H1 (cell line): Measurements from ENCODE around the gene SNX2. TPM values are rescaled to one million over a fixed set of nuclear protein-coding genes. Genes with fewer than 3 reads are reported as not detected.
A peak's percentile ranks its signal among the peaks of the same experiment; 100 is the strongest.

Experiments
- CTCF ChIA-PET: fragments of 300-600 bp; sonication (Branson Sonifier 250); formaldehyde crosslinking; loops from one replicate; lab custom pipeline; 2021; ENCODE audit not compliant: partially characterized antibody; lab: Charles Lee
- POLR2A ChIA-PET: fragments of 300-600 bp; sonication (Branson Sonifier 250); formaldehyde crosslinking; loops from one replicate; lab custom pipeline; 2021; ENCODE audit warnings: inconsistent platforms; ENCODE audit not compliant: partially characterized antibody; lab: Charles Lee
- DNase-seq, 2 experiments: peaks; one replicate each; pipeline versions ENCODE4 v3.0.0 to v3.0.0-alpha.2; 2010 to 2022; ENCODE audit warnings: low spot score in 2 of 2, low read depth in 1 of 2, mixed read lengths in 1 of 2
- FAIRE-seq: peaks from 2 replicates; lab custom pipeline; 2011; peaks lifted over from hg19 to GRCh38; lab: Jason Lieb, UNC
- H2AFZ ChIP-seq: 2 replicates; pipeline ENCODE4 v1.8.1; 2012; ENCODE audit warnings: low read length, inconsistent platforms
- H2AK5ac ChIP-seq: 2 replicates; pipeline ENCODE4 v1.6.1; 2013; ENCODE audit warnings: low read depth, low read length
- H2BK120ac ChIP-seq: replicated peaks from 2 replicates; pipeline ENCODE3; 2013; ENCODE audit warnings: low read depth, low read length, inconsistent platforms
- H2BK12ac ChIP-seq: 2 replicates; pipeline ENCODE4 v1.6.1; 2013; ENCODE audit warnings: low read depth, low read length
- H2BK15ac ChIP-seq: 2 replicates; pipeline ENCODE4 v1.6.1; 2013; ENCODE audit warnings: low read length
- H2BK20ac ChIP-seq: 2 replicates; pipeline ENCODE4 v1.6.1; 2013; ENCODE audit warnings: low read length
- H2BK5ac ChIP-seq: 2 replicates; pipeline ENCODE4 v1.6.1; 2013; ENCODE audit warnings: low read depth, low read length
- H3K14ac ChIP-seq: 2 replicates; pipeline ENCODE4 v1.6.1; 2013; ENCODE audit warnings: inconsistent platforms; ENCODE audit not compliant: insufficient read length
- H3K18ac ChIP-seq: 2 replicates; pipeline ENCODE4 v1.6.1; 2013; ENCODE audit warnings: low read length; ENCODE audit errors: extremely low read depth
- H3K23ac ChIP-seq: 2 replicates; pipeline ENCODE4 v1.6.1; 2013; ENCODE audit warnings: inconsistent platforms; ENCODE audit not compliant: insufficient read length
- H3K23me2 ChIP-seq: 2 replicates; pipeline ENCODE4 v1.6.1; 2013; ENCODE audit warnings: low read depth, low read length
- H3K27ac ChIP-seq: 2 replicates; pipeline ENCODE4 v1.6.1; 2011; ENCODE audit warnings: low read depth, low read length, inconsistent platforms
- H3K27me3 ChIP-seq, 4 experiments: replicated peaks in 1 of 4; 1 replicate in 1 of 4; 2 replicates in 3 of 4; pipeline versions ENCODE4 v1.6.1 to v1.8.1; 2011 to 2013; ENCODE audit warnings: low read length in 3 of 4, mild to moderate bottlenecking in 3 of 4, inconsistent platforms in 2 of 4, mixed read lengths in 2 of 4, moderate library complexity in 1 of 4; ENCODE audit not compliant: control insufficient read depth in 3 of 4, insufficient read depth in 3 of 4; ENCODE audit errors: extremely low read depth in 1 of 4
- H3K36me3 ChIP-seq, 4 experiments: 2 replicates each; pipeline versions ENCODE4 v1.6.1 to v1.8.1; 2011 to 2013; ENCODE audit warnings: mild to moderate bottlenecking in 4 of 4, low read length in 3 of 4, moderate library complexity in 2 of 4, control low read depth in 1 of 4, inconsistent platforms in 1 of 4; ENCODE audit not compliant: insufficient read depth in 4 of 4, control insufficient read depth in 2 of 4
- H3K4ac ChIP-seq: replicated peaks from 2 replicates; pipeline ENCODE3; 2013; ENCODE audit warnings: low read length, low read depth, mixed read lengths, inconsistent platforms; ENCODE audit not compliant: insufficient read length
- H3K4me1 ChIP-seq, 4 experiments: replicated peaks in 1 of 4; 1 replicate in 1 of 4; 2 replicates in 3 of 4; pipeline versions ENCODE4 v1.6.1 to v1.8.1; 2011 to 2013; ENCODE audit warnings: low read length in 3 of 4, inconsistent platforms in 2 of 4, mixed read lengths in 1 of 4; ENCODE audit not compliant: insufficient read depth in 4 of 4, control insufficient read depth in 3 of 4
- H3K4me2 ChIP-seq, 2 experiments: 2 replicates each; pipeline versions ENCODE4 v1.6.1 to v1.8.1; 2011 to 2013; ENCODE audit warnings: low read depth in 2 of 2, low read length in 2 of 2, control low read depth in 1 of 2, inconsistent platforms in 1 of 2, mild to moderate bottlenecking in 1 of 2; ENCODE audit not compliant: insufficient read depth in 1 of 2
- H3K4me3 ChIP-seq, 4 experiments: fragments of 200-600, 300-600 bp in 1 of 4; sonication (generic), shearing (Covaris generic), sonication (Bioruptor Twin) in 1 of 4; 2 replicates each; pipeline versions ENCODE4 v1.5.1 to v1.8.1; 2011 to 2016; ENCODE audit warnings: low read length in 4 of 4, low read depth in 3 of 4, control low read depth in 2 of 4, inconsistent platforms in 2 of 4, mild to moderate bottlenecking in 2 of 4, mixed read lengths in 1 of 4, moderate library complexity in 1 of 4; ENCODE audit not compliant: insufficient read depth in 2 of 4; ENCODE audit errors: extremely low read depth in 1 of 4
- H3K56ac ChIP-seq: replicated peaks from 2 replicates; pipeline ENCODE3; 2013; ENCODE audit warnings: low read depth, mild to moderate bottlenecking, mixed read lengths, low read length, inconsistent platforms; ENCODE audit not compliant: insufficient read length
- H3K79me1 ChIP-seq: 2 replicates; pipeline ENCODE4 v1.6.1; 2013; ENCODE audit warnings: low read depth, low read length, control low read depth
- H3K79me2 ChIP-seq, 2 experiments: 2 replicates each; pipeline versions ENCODE4 v1.6.1 to v1.8.1; 2012 to 2013; ENCODE audit warnings: low read length in 2 of 2, mild to moderate bottlenecking in 2 of 2, inconsistent platforms in 1 of 2; ENCODE audit not compliant: insufficient read depth in 2 of 2, control insufficient read depth in 1 of 2
- H3K9ac ChIP-seq, 4 experiments: replicated peaks in 1 of 4; 1 replicate in 1 of 4; 2 replicates in 3 of 4; pipeline versions ENCODE4 v1.6.1 to v1.8.1; 2011 to 2013; ENCODE audit warnings: low read depth in 3 of 4, low read length in 3 of 4, control low read depth in 2 of 4, mild to moderate bottlenecking in 2 of 4, moderate library complexity in 2 of 4, inconsistent platforms in 1 of 4; ENCODE audit errors: extremely low read depth in 1 of 4
- H3K9me3 ChIP-seq, 2 experiments: 2 replicates each; pipeline versions ENCODE4 v1.6.1 to v1.8.1; 2012 to 2013; ENCODE audit warnings: mild to moderate bottlenecking in 2 of 2, moderate library complexity in 2 of 2, control low read depth in 1 of 2, inconsistent platforms in 1 of 2, low read depth in 1 of 2, low read length in 1 of 2, mixed read lengths in 1 of 2; ENCODE audit not compliant: insufficient read depth in 2 of 2
- H4K20me1 ChIP-seq, 2 experiments: replicated peaks in 1 of 2; 2 replicates each; pipeline versions ENCODE3 to v1.8.1; 2011 to 2013; ENCODE audit warnings: inconsistent platforms in 2 of 2, low read length in 2 of 2, mild to moderate bottlenecking in 1 of 2; ENCODE audit not compliant: insufficient read depth in 2 of 2, control insufficient read depth in 1 of 2
- H4K5ac ChIP-seq: 2 replicates; pipeline ENCODE4 v1.6.1; 2013; ENCODE audit warnings: low read length, low read depth, mixed read lengths, inconsistent platforms; ENCODE audit not compliant: insufficient read length
- H4K8ac ChIP-seq: 2 replicates; pipeline ENCODE4 v1.8.0; 2013; ENCODE audit warnings: mild to moderate bottlenecking, moderate library complexity, low read length, inconsistent platforms; ENCODE audit not compliant: insufficient read depth; ENCODE audit errors: extremely low read depth
- H4K91ac ChIP-seq: replicated peaks from 2 replicates; pipeline ENCODE3; 2013; ENCODE audit warnings: low read length, mixed read lengths, inconsistent platforms; ENCODE audit not compliant: insufficient read length
- ASH2L ChIP-seq: fragments of 200-600, 300-600 bp; sonication (generic); IDR thresholded peaks from one replicate; pipeline ENCODE4 v1.7.1; 2017; ENCODE audit warnings: low read length
- CHD1 ChIP-seq: IDR thresholded peaks from 2 replicates; pipeline ENCODE4 v1.6.1; 2012; ENCODE audit warnings: low read depth, low read length, improper control_type of control experiment
- CHD2 ChIP-seq: IDR thresholded peaks from 2 replicates; pipeline ENCODE4 v1.6.1; 2012; ENCODE audit warnings: low read length, improper control_type of control experiment
- FOSL1 ChIP-seq: IDR thresholded peaks from 2 replicates; pipeline ENCODE4 v1.6.1; 2011; ENCODE audit warnings: mild to moderate bottlenecking, low read depth, low read length, moderate library complexity; ENCODE audit not compliant: insufficient read depth
- GTF2F1 ChIP-seq: IDR thresholded peaks from 2 replicates; pipeline ENCODE4 v1.6.1; 2012; ENCODE audit warnings: low read depth, low read length, improper control_type of control experiment, borderline replicate concordance
- JUND ChIP-seq: IDR thresholded peaks from 2 replicates; pipeline ENCODE4 v1.6.1; 2011; ENCODE audit warnings: mild to moderate bottlenecking, improper control_type of control experiment, low read length
- MAX ChIP-seq: IDR thresholded peaks from 2 replicates; pipeline ENCODE4 v1.6.1; 2012; ENCODE audit warnings: inconsistent platforms
- RBBP5 ChIP-seq: IDR thresholded peaks from 2 replicates; pipeline ENCODE4 v1.7.1; 2012; ENCODE audit warnings: low read depth, mild to moderate bottlenecking, inconsistent platforms, low read length, moderate library complexity, borderline replicate concordance
- RFX5 ChIP-seq: IDR thresholded peaks from 2 replicates; pipeline ENCODE4 v1.6.1; 2011; ENCODE audit warnings: low read depth, low read length, improper control_type of control experiment, borderline replicate concordance
- SRF ChIP-seq: IDR thresholded peaks from 2 replicates; pipeline ENCODE4 v1.6.1; 2011; ENCODE audit warnings: mild to moderate bottlenecking, low read depth, low read length, moderate library complexity
- SUZ12 ChIP-seq: fragments of 200-600 bp; sonication (generic); IDR thresholded peaks from 2 replicates; pipeline ENCODE4 v1.6.1; 2012; ENCODE audit warnings: mild to moderate bottlenecking, inconsistent platforms, low read length, moderate library complexity, mixed read lengths
- ZNF274 ChIP-seq: IDR thresholded peaks from 2 replicates; pipeline ENCODE4 v1.7.0; 2012; ENCODE audit warnings: low read length, borderline replicate concordance; ENCODE audit errors: extremely low read depth
- WGBS, 2 experiments: shearing (Covaris generic) in 1 of 2; methylation state at CpG; one replicate each; pipeline versions ENCODE4 v1.1.6 to v1.1.7; 2013 to 2015; ENCODE audit warnings: low lambda C conversion rate in 2 of 2, mixed read lengths in 2 of 2, inconsistent platforms in 1 of 2, low coverage in 1 of 2, missing lambda C conversion rate in 1 of 2; ENCODE audit not compliant: insufficient replicate concordance in 2 of 2, insufficient coverage in 1 of 2, insufficient read length in 1 of 2; ENCODE audit errors: extremely low coverage in 1 of 2, missing lambda C conversion rate in 1 of 2; 5-methylcytosine and 5-hydroxymethylcytosine counted together
- polyA plus RNA-seq, 7 experiments: library from polyadenylated mRNA; depleted of rRNA in 3 of 7; stranded (reverse) in 5 of 7; unstranded in 2 of 7; fragments of >200 nt in 5 of 7; fragments of 200-250 nt in 2 of 7; gene quantifications; 1 replicate in 5 of 7; 2 replicates in 1 of 7; 4 replicates in 1 of 7; pipeline versions ENCODE4 v1.2.1 to v1.2.3, GENCODE V29; 2011 to 2013; ENCODE audit warnings: missing spikeins in 2 of 7, mixed read lengths in 2 of 7
- total RNA-seq: library from RNA; stranded (reverse); fragmentation: NEBNext Ultra II Directional; extraction: Animal tissue kit (Norgen Biotek cat#: 25700); gene quantifications from 2 replicates; pipeline ENCODE4 v1.2.1, GENCODE V29; 2021

SNX2 gene
- total and polyA plus RNA-seq, 2 of the 8 experiments (the other 6 are each of a cell fraction or from before 2014, with no cell fraction given) = 51.0 to 61.2 TPM

GRCh38 chr5:122870219-122870856 lies 95.5 kb downstream of the SNX2 start:
- H3K4me2 ChIP-seq = no peak overlapping the region
- FAIRE-seq = peak; percentile 58
- CTCF ChIA-PET = interaction anchor here (1.5 to 1.8 kb wide), 2 partner anchors 15 to 21 kb away, joined by 3 to 7 read pairs; no protein-coding TSS in a partner anchor

More at GRCh38 chr5:122870219-122870856, 95.5 kb downstream of the SNX2 start:
- Histone ChIP-seq H4K91ac (no peak overlapping the region), H3K9ac (no peak overlapping the region), H3K4me1 (peaks cover 0 to 4% (median 2%) of the 10 kb centered on the region in 4 experiments; a peak in 2 of 7 replicates), H3K27me3 (no peaks in the 10 kb centered on the region), H2BK15ac (no peak overlapping the region), H3K14ac (no peak overlapping the region), H3K79me2 (no peaks in the 10 kb centered on the region), H3K36me3 (no peaks in the 10 kb centered on the region; a peak in 1 of 8 replicates), H3K56ac (no peak overlapping the region), H3K4ac (no peak overlapping the region), H3K23me2 (no peaks in the 10 kb centered on the region), H2AFZ (no peak overlapping the region), H3K9me3 (no peaks in the 10 kb centered on the region), H3K4me3 (no peak overlapping the region), H2BK5ac (no peak overlapping the region), H2BK20ac (no peak overlapping the region), H2BK12ac (no peak overlapping the region), H3K79me1 (no peaks in the 10 kb centered on the region), H3K18ac (no peak overlapping the region), H4K5ac (no peak overlapping the region), H3K23ac (no peak overlapping the region), H4K20me1 (no peaks in the 10 kb centered on the region), H2BK120ac (no peak overlapping the region), H2AK5ac (no peak overlapping the region), H4K8ac (no peak overlapping the region), H3K27ac (no peak overlapping the region)
- POLR2A ChIA-PET = no interaction called here
- 84 to 100% methylated on average over 3 to 7 of the region's 7 CpGs for WGBS, 2 experiments
- no peak for DNase-seq
- no peak for TF ChIP-seq MAX
- TF ChIP-seq CHD2 = no peak
- TF ChIP-seq SRF = no peak
- no peak for TF ChIP-seq ASH2L
- TF ChIP-seq RBBP5 = no peak
- no peak for TF ChIP-seq GTF2F1
- no peak for TF ChIP-seq RFX5
- TF ChIP-seq JUND = no peak
- TF ChIP-seq FOSL1 = no peak
- no peak for TF ChIP-seq CHD1
- no peak for TF ChIP-seq SUZ12
- no peak for TF ChIP-seq ZNF274
